ENCODE measurements around the gene MORN1.

The MORN1 gene

DNA sequence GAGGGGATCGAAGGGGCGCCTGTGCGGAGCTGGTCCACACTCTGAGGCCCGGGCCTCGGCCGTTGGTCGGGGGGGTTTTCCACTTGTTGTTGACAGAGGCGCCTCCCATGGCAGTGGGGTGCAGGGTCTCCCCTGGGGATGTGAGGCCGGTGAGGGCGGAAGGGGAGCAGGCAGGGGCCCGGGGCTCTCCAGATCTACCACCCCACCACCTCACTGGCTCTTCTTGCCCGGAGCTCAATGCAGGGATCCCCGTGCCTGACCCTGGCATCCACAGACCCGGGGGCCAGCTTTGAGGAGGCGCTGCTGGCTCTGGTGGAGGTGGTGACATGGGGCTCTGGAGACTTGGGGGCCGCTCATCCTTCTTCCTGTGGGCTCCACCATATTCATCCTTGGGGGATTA is 28.1 kb upstream of the MORN1 start:
- no peak for TF ChIP-seq RAD21 (IDR thresholded peaks at IDR 0.05; ENCODE audit: low read depth)
- no peak for TF ChIP-seq CREB1 (IDR thresholded peaks at IDR 0.05; ENCODE audit: low read depth)
- no peak for TF ChIP-seq TCF12 (IDR thresholded peaks at IDR 0.05; ENCODE audit: low read depth)
- no peak for TF ChIP-seq YY1 (IDR thresholded peaks at IDR 0.05; ENCODE audit: low read depth)
- TF ChIP-seq NFIC (IDR thresholded peaks at IDR 0.05): no peak
- TF ChIP-seq EGR1 (IDR thresholded peaks at IDR 0.05): no peak

DNA sequence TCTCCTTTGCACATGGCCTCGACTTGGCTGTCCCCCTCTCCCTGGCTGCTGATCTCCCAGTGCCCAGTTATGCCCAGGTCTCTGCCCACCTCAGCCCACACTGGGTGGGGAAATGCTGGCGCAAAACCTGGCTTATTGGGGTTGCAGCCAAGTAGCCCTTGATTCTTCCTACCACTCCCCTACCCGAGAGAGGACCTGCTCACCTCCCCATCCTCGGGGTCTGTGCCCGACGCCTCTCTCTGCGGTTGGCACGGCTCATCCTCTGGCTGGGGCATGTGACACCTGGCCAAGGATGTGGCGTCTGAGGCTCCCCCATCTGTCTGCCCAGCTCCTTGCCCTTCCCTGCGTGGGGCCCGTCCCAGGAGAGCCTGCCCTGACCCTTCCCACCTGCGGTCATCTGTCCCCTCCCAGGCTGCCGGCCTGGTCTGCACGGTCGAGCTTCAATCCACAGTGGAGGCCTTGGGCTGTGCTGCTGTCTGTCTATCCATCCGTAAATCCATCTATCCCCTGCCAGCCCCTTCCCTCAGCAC is 27.5 kb upstream of the MORN1 start:
- no peak for TF ChIP-seq TAF1 (IDR thresholded peaks at IDR 0.05; ENCODE audit: low read depth)
- TF ChIP-seq TCF12 (IDR thresholded peaks at IDR 0.05; ENCODE audit: low read depth): no peak
- TF ChIP-seq ZBTB7A (IDR thresholded peaks at IDR 0.05; ENCODE audit: low read depth): no peak
- TF ChIP-seq YY1 (IDR thresholded peaks at IDR 0.05; ENCODE audit: low read depth): no peak
- TF ChIP-seq CREB1 (IDR thresholded peaks at IDR 0.05; ENCODE audit: low read depth): no peak
- TF ChIP-seq, protein P1, sequence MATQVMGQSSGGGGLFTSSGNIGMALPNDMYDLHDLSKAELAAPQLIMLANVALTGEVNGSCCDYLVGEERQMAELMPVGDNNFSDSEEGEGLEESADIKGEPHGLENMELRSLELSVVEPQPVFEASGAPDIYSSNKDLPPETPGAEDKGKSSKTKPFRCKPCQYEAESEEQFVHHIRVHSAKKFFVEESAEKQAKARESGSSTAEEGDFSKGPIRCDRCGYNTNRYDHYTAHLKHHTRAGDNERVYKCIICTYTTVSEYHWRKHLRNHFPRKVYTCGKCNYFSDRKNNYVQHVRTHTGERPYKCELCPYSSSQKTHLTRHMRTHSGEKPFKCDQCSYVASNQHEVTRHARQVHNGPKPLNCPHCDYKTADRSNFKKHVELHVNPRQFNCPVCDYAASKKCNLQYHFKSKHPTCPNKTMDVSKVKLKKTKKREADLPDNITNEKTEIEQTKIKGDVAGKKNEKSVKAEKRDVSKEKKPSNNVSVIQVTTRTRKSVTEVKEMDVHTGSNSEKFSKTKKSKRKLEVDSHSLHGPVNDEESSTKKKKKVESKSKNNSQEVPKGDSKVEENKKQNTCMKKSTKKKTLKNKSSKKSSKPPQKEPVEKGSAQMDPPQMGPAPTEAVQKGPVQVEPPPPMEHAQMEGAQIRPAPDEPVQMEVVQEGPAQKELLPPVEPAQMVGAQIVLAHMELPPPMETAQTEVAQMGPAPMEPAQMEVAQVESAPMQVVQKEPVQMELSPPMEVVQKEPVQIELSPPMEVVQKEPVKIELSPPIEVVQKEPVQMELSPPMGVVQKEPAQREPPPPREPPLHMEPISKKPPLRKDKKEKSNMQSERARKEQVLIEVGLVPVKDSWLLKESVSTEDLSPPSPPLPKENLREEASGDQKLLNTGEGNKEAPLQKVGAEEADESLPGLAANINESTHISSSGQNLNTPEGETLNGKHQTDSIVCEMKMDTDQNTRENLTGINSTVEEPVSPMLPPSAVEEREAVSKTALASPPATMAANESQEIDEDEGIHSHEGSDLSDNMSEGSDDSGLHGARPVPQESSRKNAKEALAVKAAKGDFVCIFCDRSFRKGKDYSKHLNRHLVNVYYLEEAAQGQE (IDR thresholded peaks at IDR 0.05; ENCODE audit: low read depth): no peak
- no peak for TF ChIP-seq TEAD4 (IDR thresholded peaks at IDR 0.05)
- no peak for TF ChIP-seq RAD21 (IDR thresholded peaks at IDR 0.05; ENCODE audit: low read depth)
- no peak for TF ChIP-seq FOXM1 (IDR thresholded peaks at IDR 0.05; ENCODE audit: borderline replicate concordance, low read depth)
- no peak for TF ChIP-seq EP300 (IDR thresholded peaks at IDR 0.05; ENCODE audit: borderline replicate concordance)
- TF ChIP-seq NFIC (IDR thresholded peaks at IDR 0.05): no peak
- no peak for TF ChIP-seq EGR1 (IDR thresholded peaks at IDR 0.05)
- TF ChIP-seq, protein P2, sequence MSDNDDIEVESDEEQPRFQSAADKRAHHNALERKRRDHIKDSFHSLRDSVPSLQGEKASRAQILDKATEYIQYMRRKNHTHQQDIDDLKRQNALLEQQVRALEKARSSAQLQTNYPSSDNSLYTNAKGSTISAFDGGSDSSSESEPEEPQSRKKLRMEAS (IDR thresholded peaks at IDR 0.05): no peak
- TF ChIP-seq, protein P3, sequence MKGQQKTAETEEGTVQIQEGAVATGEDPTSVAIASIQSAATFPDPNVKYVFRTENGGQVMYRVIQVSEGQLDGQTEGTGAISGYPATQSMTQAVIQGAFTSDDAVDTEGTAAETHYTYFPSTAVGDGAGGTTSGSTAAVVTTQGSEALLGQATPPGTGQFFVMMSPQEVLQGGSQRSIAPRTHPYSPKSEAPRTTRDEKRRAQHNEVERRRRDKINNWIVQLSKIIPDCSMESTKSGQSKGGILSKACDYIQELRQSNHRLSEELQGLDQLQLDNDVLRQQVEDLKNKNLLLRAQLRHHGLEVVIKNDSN (IDR thresholded peaks at IDR 0.05): no peak
- TF ChIP-seq CEBPB (IDR thresholded peaks at IDR 0.05): no peak

DNA sequence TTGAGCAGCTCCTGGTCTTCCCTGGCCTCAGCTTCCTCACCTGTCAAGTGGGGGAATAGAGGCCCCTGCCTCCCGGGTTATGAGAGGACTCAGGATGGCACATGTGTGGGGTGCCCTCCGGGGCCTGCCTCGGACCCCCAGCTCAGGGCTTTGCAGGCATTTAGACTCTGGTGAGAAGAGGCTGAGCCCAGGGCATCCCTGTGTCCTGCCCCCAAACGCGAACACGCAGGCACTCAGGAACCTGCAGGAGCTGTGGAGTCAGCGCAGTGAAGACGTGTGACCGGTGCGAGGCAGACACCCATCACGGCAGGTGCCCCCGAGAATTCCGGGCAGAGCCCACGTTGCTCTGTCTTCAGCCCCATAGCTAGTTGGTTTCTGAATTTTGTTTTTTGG is 26.5 kb upstream of the MORN1 start:
- no peak for TF ChIP-seq FOXM1 (IDR thresholded peaks at IDR 0.05; ENCODE audit: borderline replicate concordance, low read depth)
- TF ChIP-seq, protein P1 (IDR thresholded peaks at IDR 0.05; ENCODE audit: low read depth): no peak
- TF ChIP-seq, protein P3 (IDR thresholded peaks at IDR 0.05): no peak

DNA sequence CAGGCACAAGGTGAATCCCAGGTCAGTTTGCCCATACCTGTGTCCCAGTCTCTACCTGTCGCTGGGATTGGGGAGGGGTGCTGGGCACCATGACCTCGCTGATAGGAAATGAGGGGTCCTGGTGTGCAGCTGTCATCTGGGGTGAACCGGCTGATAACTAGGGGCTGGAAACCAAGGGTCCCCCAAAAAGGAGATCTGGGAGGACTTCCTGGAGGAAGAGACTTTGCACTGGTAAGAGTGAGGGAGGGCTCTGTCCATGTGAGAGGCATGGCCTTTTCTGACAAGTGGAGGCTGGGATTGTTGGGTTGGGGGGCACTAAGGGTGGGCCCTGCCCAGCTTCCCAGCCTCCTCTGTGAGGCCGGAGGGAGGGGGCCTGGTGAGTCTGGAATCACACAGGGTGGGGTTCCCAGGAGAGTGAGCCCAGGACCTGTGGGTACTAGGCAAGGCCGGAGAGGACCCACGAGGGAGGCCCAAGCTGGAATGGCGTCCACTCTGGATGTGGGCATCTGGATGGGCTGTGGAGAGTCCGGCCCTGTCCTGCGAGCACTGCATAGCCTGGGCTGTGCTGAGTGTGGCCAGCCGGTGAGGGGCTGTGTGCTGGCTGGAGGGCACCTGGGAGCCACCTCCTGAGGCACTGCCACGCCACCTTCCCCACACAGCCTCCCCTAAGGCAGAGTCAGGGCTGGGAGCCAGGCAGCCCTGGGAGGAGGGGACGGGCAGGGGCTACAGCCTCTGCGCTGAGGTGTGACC is 25.9 kb upstream of the MORN1 start:
- TF ChIP-seq, protein P3 (IDR thresholded peaks at IDR 0.05): no peak
- TF ChIP-seq RAD21 (IDR thresholded peaks at IDR 0.05; ENCODE audit: low read depth) (no peak), TAF1 (IDR thresholded peaks at IDR 0.05; ENCODE audit: low read depth) (no peak), EP300 (IDR thresholded peaks at IDR 0.05; ENCODE audit: borderline replicate concordance) (no peak), CEBPB (IDR thresholded peaks at IDR 0.05) (no peak)
- TF ChIP-seq, protein P2 (IDR thresholded peaks at IDR 0.05): no peak

DNA sequence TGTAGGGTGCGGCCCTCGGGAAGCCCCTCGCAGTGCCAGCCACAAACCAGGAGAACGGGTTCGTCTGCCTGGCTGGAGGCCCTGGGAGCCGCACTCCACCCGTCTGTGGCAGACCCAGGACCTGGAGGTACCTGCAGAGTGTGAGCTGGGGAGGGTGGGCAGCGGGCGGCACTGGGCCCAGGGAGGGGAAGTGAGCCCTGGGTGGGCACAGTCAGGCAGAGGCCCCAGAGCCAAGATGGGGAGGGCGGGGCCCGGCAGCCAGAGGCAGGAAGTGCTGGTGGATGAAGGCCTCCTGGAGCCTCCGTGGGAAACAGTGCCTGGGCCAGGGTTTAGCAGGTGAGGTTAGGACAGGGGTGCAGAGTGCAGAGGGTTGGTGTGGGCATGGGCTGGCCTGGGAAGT is 25.0 kb upstream of the MORN1 start:
- TF ChIP-seq YY1 (IDR thresholded peaks at IDR 0.05; ENCODE audit: low read depth) (no peak), EGR1 (IDR thresholded peaks at IDR 0.05) (no peak), RAD21 (IDR thresholded peaks at IDR 0.05; ENCODE audit: low read depth) (no peak), EP300 (IDR thresholded peaks at IDR 0.05; ENCODE audit: borderline replicate concordance) (no peak), ZBTB7A (IDR thresholded peaks at IDR 0.05; ENCODE audit: low read depth) (no peak), NFIC (IDR thresholded peaks at IDR 0.05) (no peak), CEBPB (IDR thresholded peaks at IDR 0.05) (no peak), FOXM1 (IDR thresholded peaks at IDR 0.05; ENCODE audit: borderline replicate concordance, low read depth) (no peak), TEAD4 (IDR thresholded peaks at IDR 0.05) (no peak), TCF12 (IDR thresholded peaks at IDR 0.05; ENCODE audit: low read depth) (no peak), TAF1 (IDR thresholded peaks at IDR 0.05; ENCODE audit: low read depth) (no peak), CREB1 (IDR thresholded peaks at IDR 0.05; ENCODE audit: low read depth) (no peak)
- TF ChIP-seq, protein P3 (IDR thresholded peaks at IDR 0.05): no peak
- TF ChIP-seq, protein P1 (IDR thresholded peaks at IDR 0.05; ENCODE audit: low read depth): no peak
- TF ChIP-seq, protein P2 (IDR thresholded peaks at IDR 0.05): no peak
